GM21423 (cell line): ENCODE data around the gene SDHAF2.

Source experiments
- ATAC-seq: cut with Tn5 transposase; IDR thresholded peaks from one replicate; pipeline ENCODE4 v1.9.1; 2021; ENCODE audit warnings: mild to moderate bottlenecking, moderate library complexity; ENCODE audit not compliant: unreplicated experiment

SDHAF2 gene

DNA sequence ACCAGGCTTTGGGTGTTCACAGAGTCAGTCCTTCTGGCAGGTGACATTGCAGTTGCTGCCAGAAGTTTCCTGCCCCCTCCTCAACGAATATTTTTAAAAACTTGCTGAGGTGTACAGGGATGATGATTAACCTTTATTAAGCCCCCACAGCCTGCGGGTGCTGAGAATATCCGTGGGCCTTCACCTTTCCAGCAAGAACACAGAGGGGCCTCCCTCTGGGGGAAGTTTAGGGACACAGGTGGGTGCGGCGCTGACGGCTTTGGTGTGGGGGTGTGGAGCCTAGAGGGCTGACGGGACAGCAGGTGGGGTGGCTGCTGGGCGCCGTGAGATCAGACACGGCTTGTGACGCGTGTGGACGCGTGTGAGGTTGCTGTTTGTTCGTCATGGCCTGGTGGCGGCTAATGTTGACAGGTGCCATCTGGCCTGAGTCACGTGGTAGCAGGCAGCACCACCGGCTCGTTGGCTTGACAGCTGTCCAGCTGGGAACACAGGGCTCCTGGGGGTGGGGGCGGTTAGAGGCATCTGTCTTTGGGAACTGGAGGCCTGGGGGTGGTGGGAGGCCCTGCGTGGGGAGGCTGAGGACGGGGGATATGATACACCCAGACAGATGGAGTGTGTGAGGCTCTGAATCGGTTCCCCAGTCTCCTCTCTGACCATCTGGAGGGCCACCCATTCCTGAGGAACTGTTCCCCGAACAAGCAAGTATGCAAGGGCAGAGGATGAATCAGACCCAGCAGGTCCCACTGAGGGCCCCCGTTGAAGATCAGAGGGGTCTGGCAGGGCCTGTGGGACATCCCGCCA is 66.1 kb downstream of the SDHAF2 start:
- ATAC-seq, result no peak
